ENCODE results near the gene GCGR. TPM values are rescaled to one million over a fixed set of nuclear protein-coding genes. Genes with fewer than 3 reads are reported as not detected.
A peak's percentile ranks its signal among the peaks of the same experiment; 100 is the strongest.

Gene GCGR
- total and polyA plus RNA-seq, 2 donors from 2014 or later: 9.3 to 37.2 TPM

- intact Hi-C loops (cut with DNase I): no loop called here
- H3K4me1 ChIP-seq (ENCODE audit: control insufficient read depth in 2 of 3, insufficient read depth in 2 of 3, low read depth in 1 of 3, low read length in 3 of 3): no peaks in the 10 kb centered on the region
- DNase-seq (no peak), FAIRE-seq (no peak)
- H3K27me3 ChIP-seq (ENCODE audit: control insufficient read depth, insufficient read depth, low read length): peaks cover 5% of the 10 kb centered on the region
- no peaks in the 10 kb centered on the region for H3K9me3 ChIP-seq (ENCODE audit: control insufficient read depth in 2 of 3, insufficient read depth in 1 of 3, low read length in 3 of 3)
- no peak overlapping the region for H3K9ac ChIP-seq (ENCODE audit: low read length in 3 of 3)
- H3K27ac ChIP-seq (ENCODE audit: low read depth in 2 of 2, low read length in 2 of 2): no peak overlapping the region
- no peak overlapping the region for H3K4me3 ChIP-seq (ENCODE audit: low read length in 3 of 3)
- H3K36me3 ChIP-seq (ENCODE audit: control insufficient read depth in 2 of 3, insufficient read depth in 3 of 3, low read length in 3 of 3): no peaks in the 10 kb centered on the region
- TF ChIP-seq, protein P1, sequence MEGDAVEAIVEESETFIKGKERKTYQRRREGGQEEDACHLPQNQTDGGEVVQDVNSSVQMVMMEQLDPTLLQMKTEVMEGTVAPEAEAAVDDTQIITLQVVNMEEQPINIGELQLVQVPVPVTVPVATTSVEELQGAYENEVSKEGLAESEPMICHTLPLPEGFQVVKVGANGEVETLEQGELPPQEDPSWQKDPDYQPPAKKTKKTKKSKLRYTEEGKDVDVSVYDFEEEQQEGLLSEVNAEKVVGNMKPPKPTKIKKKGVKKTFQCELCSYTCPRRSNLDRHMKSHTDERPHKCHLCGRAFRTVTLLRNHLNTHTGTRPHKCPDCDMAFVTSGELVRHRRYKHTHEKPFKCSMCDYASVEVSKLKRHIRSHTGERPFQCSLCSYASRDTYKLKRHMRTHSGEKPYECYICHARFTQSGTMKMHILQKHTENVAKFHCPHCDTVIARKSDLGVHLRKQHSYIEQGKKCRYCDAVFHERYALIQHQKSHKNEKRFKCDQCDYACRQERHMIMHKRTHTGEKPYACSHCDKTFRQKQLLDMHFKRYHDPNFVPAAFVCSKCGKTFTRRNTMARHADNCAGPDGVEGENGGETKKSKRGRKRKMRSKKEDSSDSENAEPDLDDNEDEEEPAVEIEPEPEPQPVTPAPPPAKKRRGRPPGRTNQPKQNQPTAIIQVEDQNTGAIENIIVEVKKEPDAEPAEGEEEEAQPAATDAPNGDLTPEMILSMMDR (IDR thresholded peaks at IDR 0.05; ENCODE audit: borderline replicate concordance, extremely low read depth, insufficient read depth): no peak
Observed at GRCh38 chr17:81802856-81803643, 900 bp upstream of the GCGR start.

- TF ChIP-seq, protein P1 (IDR thresholded peaks at IDR 0.05; ENCODE audit: borderline replicate concordance, extremely low read depth, insufficient read depth): no peak
Observed at GRCh38 chr17:81804559-81805399, 829 bp downstream of the GCGR start.

DNA sequence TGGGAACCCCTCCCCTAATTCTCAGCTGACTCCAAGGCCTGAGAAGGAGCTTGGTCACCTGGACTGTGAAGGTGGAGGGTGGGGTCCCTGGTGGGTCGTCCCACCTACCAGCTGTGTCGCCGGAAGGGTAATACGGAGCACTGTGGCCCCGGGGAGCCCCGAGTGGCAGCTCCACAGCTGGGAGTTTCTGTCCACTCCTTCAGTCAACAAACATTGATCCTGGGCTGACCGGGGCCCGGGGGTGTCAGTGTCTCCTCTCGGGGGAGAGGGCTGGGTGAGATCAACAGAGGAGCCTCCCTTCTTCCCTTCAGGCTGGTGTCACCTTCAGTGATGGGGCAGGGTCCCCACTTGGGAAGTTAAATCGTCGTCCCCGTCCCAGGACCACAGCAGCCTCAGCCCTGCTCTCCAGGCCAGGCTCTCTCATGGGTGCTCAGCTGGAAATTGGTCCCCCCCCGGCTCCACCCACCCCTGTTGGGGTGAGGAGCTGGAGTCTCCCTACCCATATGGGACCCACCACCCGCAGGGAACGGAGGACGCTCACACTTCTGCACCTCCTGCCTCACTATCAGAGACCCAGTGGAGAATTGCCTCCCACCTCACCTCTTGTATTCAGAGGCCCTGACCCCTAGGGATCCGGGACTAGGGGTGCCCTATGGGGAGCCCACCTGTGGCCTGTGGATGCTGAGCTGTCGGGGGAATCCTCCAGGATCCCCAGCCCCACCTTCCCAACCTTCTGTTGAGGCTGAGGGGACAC, 1.9 kb downstream of the GCGR start:
- FAIRE-seq (no peak), DNase-seq (no peak)
- H3K4me3 ChIP-seq (ENCODE audit: low read length in 3 of 3): no peak overlapping the region
- H3K4me1 ChIP-seq (ENCODE audit: control insufficient read depth in 2 of 3, insufficient read depth in 2 of 3, low read depth in 1 of 3, low read length in 3 of 3): peaks cover 0 to 4% (median 0%) of the 10 kb centered on the region in 3 donors
- H3K9ac ChIP-seq (ENCODE audit: low read length in 3 of 3): peak overlapping the region in 1 of 3 donors; percentile 7
- TF ChIP-seq, protein P1 (IDR thresholded peaks at IDR 0.05; ENCODE audit: borderline replicate concordance, extremely low read depth, insufficient read depth): no peak
- H3K27me3 ChIP-seq (ENCODE audit: control insufficient read depth, insufficient read depth, low read length): peaks cover 5% of the 10 kb centered on the region
- H3K9me3 ChIP-seq (ENCODE audit: control insufficient read depth in 2 of 3, insufficient read depth in 1 of 3, low read length in 3 of 3): no peaks in the 10 kb centered on the region
- peak overlapping the region in 1 of 2 donors; percentile 32 for H3K27ac ChIP-seq (ENCODE audit: low read depth in 2 of 2, low read length in 2 of 2)
- intact Hi-C loops (cut with DNase I): no loop called here
- no peaks in the 10 kb centered on the region for H3K36me3 ChIP-seq (ENCODE audit: control insufficient read depth in 2 of 3, insufficient read depth in 3 of 3, low read length in 3 of 3)

More at GRCh38 chr17:81804559-81805399, 829 bp downstream of the GCGR start:
- DNase-seq (peak in 4 of 5 donors; percentile 36 to 80 (median 60)), FAIRE-seq (no peak)
- Histone ChIP-seq H3K9me3 (ENCODE audit: control insufficient read depth in 2 of 3, insufficient read depth in 1 of 3, low read length in 3 of 3) (no peaks in the 10 kb centered on the region), H3K4me3 (ENCODE audit: low read length in 3 of 3) (peak overlapping the region in 1 of 3 donors; percentile 36), H3K36me3 (ENCODE audit: control insufficient read depth in 2 of 3, insufficient read depth in 3 of 3, low read length in 3 of 3) (no peaks in the 10 kb centered on the region), H3K4me1 (ENCODE audit: control insufficient read depth in 2 of 3, insufficient read depth in 2 of 3, low read depth in 1 of 3, low read length in 3 of 3) (peaks cover 0 to 4% (median 0%) of the 10 kb centered on the region in 3 donors), H3K27ac (ENCODE audit: low read depth in 2 of 2, low read length in 2 of 2) (peak overlapping the region; percentile 9 to 60), H3K9ac (ENCODE audit: low read length in 3 of 3) (peak overlapping the region in 1 of 3 donors; percentile 40), H3K27me3 (ENCODE audit: control insufficient read depth, insufficient read depth, low read length) (peaks cover 5% of the 10 kb centered on the region)
- intact Hi-C loops (cut with DNase I): no loop called here

Measured in kidney (tissue), 14 donors.